DND-41 (cell line): ENCODE measurements around the gene NOX5.

Experiments
- ATAC-seq: fragments of 200-7000 bp; cut with Tn5 transposase; 3 replicates; pipeline ENCODE4 v1.9.1; 2021; ENCODE audit warnings: low read depth; ENCODE audit not compliant: insufficient read depth
- DNase-seq: peaks from one replicate; pipeline ENCODE4 v3.0.0-alpha.2; 2020
- H2AFZ ChIP-seq: 2 replicates; pipeline ENCODE4 v1.6.0; 2012; ENCODE audit warnings: low read depth, low read length
- H3K27ac ChIP-seq: 2 replicates; pipeline ENCODE4 v1.5.1; 2012; ENCODE audit warnings: low read length, inconsistent platforms
- H3K27me3 ChIP-seq: fragments of 200-600 bp; sonication (generic); 2 replicates; pipeline ENCODE4 v1.6.0; 2012; ENCODE audit warnings: low read length, mild to moderate bottlenecking, inconsistent platforms; ENCODE audit not compliant: insufficient read depth, poor library complexity
- H3K36me3 ChIP-seq: 2 replicates; pipeline ENCODE4 v1.5.1; 2012; ENCODE audit warnings: low read length, inconsistent platforms; ENCODE audit not compliant: insufficient read depth
- H3K4me1 ChIP-seq: 2 replicates; pipeline ENCODE4 v1.5.1; 2012; ENCODE audit warnings: mild to moderate bottlenecking, low read length; ENCODE audit not compliant: insufficient read depth
- H3K4me2 ChIP-seq: 2 replicates; pipeline ENCODE4 v1.6.0; 2012; ENCODE audit warnings: mild to moderate bottlenecking, moderate library complexity, low read length, inconsistent platforms; ENCODE audit not compliant: insufficient read depth
- H3K4me3 ChIP-seq, 2 experiments: fragments of 200-600 bp in 1 of 2; shearing (Covaris generic) in 1 of 2; 2 replicates each; pipeline ENCODE4 v1.5.1; 2012 to 2016; ENCODE audit warnings: inconsistent platforms in 2 of 2, low read length in 2 of 2, mild to moderate bottlenecking in 2 of 2, low read depth in 1 of 2, moderate library complexity in 1 of 2
- H3K79me2 ChIP-seq: 2 replicates; pipeline ENCODE4 v1.6.0; 2012; ENCODE audit warnings: low read length, inconsistent platforms; ENCODE audit not compliant: insufficient read depth
- H3K9ac ChIP-seq: 2 replicates; pipeline ENCODE4 v1.6.0; 2012; ENCODE audit warnings: low read depth, mild to moderate bottlenecking, inconsistent platforms, low read length, moderate library complexity
- H3K9me3 ChIP-seq: 2 replicates; pipeline ENCODE4 v1.5.1; 2012; ENCODE audit warnings: low read length, moderate library complexity, mild to moderate bottlenecking, inconsistent platforms; ENCODE audit not compliant: insufficient read depth, severe bottlenecking
- H4K20me1 ChIP-seq: 2 replicates; pipeline ENCODE4 v1.6.0; 2012; ENCODE audit warnings: low read length; ENCODE audit not compliant: insufficient read depth
- CTCF ChIP-seq: IDR thresholded peaks from 2 replicates; pipeline ENCODE4 v1.5.1; 2012; ENCODE audit warnings: borderline replicate concordance, low read length, moderate library complexity, mild to moderate bottlenecking; ENCODE audit not compliant: poor library complexity, severe bottlenecking; ENCODE audit errors: extremely low read depth
- EZH2 ChIP-seq: IDR thresholded peaks from 3 replicates; pipeline ENCODE4 v1.6.1; 2012; ENCODE audit warnings: borderline replicate concordance, low read depth, mild to moderate bottlenecking, moderate library complexity, low read length, inconsistent platforms; ENCODE audit not compliant: severe bottlenecking

The NOX5 gene

DNA sequence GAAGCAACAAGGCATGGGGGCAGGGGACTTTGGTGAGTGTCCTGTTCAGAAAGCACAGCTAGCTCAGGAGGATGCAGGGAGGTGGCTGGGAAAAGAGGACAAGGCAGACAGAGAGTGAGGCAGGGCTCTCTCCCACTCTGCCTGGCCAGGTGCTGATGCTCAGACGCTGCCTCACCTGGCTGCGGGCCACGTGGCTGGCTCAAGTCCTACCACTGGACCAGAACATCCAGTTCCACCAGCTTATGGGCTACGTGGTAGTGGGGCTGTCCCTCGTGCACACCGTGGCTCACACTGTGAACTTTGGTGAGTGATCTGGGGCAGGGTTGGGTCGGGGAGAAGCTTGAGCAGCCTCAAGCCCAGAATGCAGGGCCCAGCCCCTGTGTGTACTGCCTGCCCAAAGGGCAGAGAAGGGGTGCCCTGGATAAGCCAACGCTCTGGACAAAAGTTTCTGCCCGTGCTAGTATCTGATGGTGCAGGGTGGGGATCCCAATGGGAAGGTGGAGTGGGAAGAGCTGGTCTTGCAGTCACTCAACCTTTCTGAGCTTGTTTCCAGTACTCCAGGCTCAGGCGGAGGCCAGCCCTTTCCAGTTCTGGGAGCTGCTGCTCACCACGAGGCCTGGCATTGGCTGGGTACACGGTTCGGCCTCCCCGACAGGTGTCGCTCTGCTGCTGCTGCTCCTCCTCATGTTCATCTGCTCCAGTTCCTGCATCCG, 20.9 kb downstream of the NOX5 start:
- no peaks in the 10 kb centered on the region for H3K27me3 ChIP-seq
- no peak overlapping the region for H3K27ac ChIP-seq
- ATAC-seq (no peak), DNase-seq (no peak)
- H3K36me3 ChIP-seq = no peaks in the 10 kb centered on the region
- no peak overlapping the region for H3K4me3 ChIP-seq
- no peaks in the 10 kb centered on the region for H3K79me2 ChIP-seq
- no peak for TF ChIP-seq EZH2
- TF ChIP-seq CTCF = no peak
- no peaks in the 10 kb centered on the region for H4K20me1 ChIP-seq
- no peaks in the 10 kb centered on the region for H3K4me1 ChIP-seq
- H3K9ac ChIP-seq = no peak overlapping the region
- H3K4me2 ChIP-seq = no peak overlapping the region
- no peaks in the 10 kb centered on the region for H3K9me3 ChIP-seq
- H2AFZ ChIP-seq = no peak overlapping the region

DNA sequence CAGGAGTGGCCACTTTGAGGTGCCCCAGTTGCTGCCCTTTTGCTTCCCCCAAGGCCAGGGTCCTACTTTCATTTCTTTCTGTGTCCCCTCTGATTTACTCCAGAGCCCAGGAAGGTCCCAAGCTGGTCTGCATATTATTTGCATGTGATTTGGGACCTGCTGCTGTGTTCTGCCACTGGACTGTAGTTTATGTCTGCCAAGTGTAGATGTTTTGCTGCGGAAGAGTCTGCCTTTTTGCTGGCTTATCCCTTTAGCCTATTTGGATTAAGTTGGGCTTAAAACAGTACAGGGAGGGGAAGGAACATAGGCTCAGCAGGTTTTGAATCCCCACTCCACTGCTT, 21.4 kb downstream of the NOX5 start:
- no peak overlapping the region for H3K4me3 ChIP-seq
- H3K79me2 ChIP-seq = no peaks in the 10 kb centered on the region
- no peaks in the 10 kb centered on the region for H3K27me3 ChIP-seq
- H3K4me1 ChIP-seq = no peaks in the 10 kb centered on the region
- ATAC-seq = no peak
- no peak for DNase-seq
- H3K36me3 ChIP-seq = no peaks in the 10 kb centered on the region
- no peaks in the 10 kb centered on the region for H3K9me3 ChIP-seq
- H2AFZ ChIP-seq = no peak overlapping the region
- TF ChIP-seq EZH2 (no peak), CTCF (no peak)
- no peaks in the 10 kb centered on the region for H4K20me1 ChIP-seq
- H3K27ac ChIP-seq = no peak overlapping the region
- H3K4me2 ChIP-seq = no peak overlapping the region
- H3K9ac ChIP-seq = no peak overlapping the region

DNA sequence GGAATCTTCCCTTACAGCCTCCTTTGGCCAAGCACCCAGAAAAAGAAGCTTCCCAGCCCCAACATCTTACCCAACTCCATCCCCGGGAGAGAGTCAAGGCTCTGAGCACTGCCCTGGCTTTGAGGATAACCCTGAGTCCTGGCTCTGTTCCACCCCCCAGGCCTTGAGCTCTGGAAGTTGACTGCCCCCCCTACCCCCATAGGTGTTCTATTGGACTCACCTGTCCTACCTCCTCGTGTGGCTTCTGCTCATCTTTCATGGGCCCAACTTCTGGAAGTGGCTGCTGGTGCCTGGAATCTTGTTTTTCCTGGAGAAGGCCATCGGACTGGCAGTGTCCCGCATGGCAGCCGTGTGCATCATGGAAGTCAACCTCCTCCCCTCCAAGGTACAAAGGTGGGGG, 22.3 kb downstream of the NOX5 start:
- no peak overlapping the region for H3K4me3 ChIP-seq
- ATAC-seq (no peak), DNase-seq (no peak)
- H3K36me3 ChIP-seq = no peaks in the 10 kb centered on the region
- no peaks in the 10 kb centered on the region for H3K79me2 ChIP-seq
- H3K9ac ChIP-seq = no peak overlapping the region
- H3K4me1 ChIP-seq = no peaks in the 10 kb centered on the region
- H3K27ac ChIP-seq = no peak overlapping the region
- no peaks in the 10 kb centered on the region for H3K27me3 ChIP-seq
- no peak overlapping the region for H3K4me2 ChIP-seq
- H3K9me3 ChIP-seq = no peaks in the 10 kb centered on the region
- TF ChIP-seq EZH2 = no peak
- TF ChIP-seq CTCF = no peak
- H4K20me1 ChIP-seq = no peaks in the 10 kb centered on the region
- no peak overlapping the region for H2AFZ ChIP-seq

- H3K36me3 ChIP-seq = no peaks in the 10 kb centered on the region
- no peak overlapping the region for H2AFZ ChIP-seq
- no peaks in the 10 kb centered on the region for H3K27me3 ChIP-seq
- H3K9ac ChIP-seq = no peak overlapping the region
- ATAC-seq = no peak
- no peak overlapping the region for H3K4me2 ChIP-seq
- no peaks in the 10 kb centered on the region for H3K9me3 ChIP-seq
- DNase-seq = no peak
- H3K4me3 ChIP-seq = no peak overlapping the region
- no peaks in the 10 kb centered on the region for H4K20me1 ChIP-seq
- H3K4me1 ChIP-seq = no peaks in the 10 kb centered on the region
- TF ChIP-seq EZH2 = no peak
- no peak for TF ChIP-seq CTCF
- no peaks in the 10 kb centered on the region for H3K79me2 ChIP-seq
- no peak overlapping the region for H3K27ac ChIP-seq
Observed at GRCh38 chr15:69037482-69037881, 23.0 kb downstream of the NOX5 start.
